IPS-20b (cell line): Measurements from ENCODE around the gene CHRNG.
"Not testable (repeated sequence)": the region's sequence is repeated elsewhere in the genome, so short reads cannot be mapped to it uniquely, and the experiment has no call there.

Experiments
- H3K27ac ChIP-seq: one replicate; pipeline ENCODE4 v1.5.1; 2013; ENCODE audit warnings: low read length
- H3K27me3 ChIP-seq: 2 replicates; pipeline ENCODE4 v1.6.1; 2013; ENCODE audit warnings: mild to moderate bottlenecking, low read length, inconsistent platforms; ENCODE audit not compliant: insufficient read depth
- H3K36me3 ChIP-seq: 2 replicates; pipeline ENCODE4 v1.6.1; 2013; ENCODE audit warnings: low read depth, mild to moderate bottlenecking, inconsistent platforms, low read length, moderate library complexity; ENCODE audit not compliant: insufficient read depth
- H3K4me1 ChIP-seq: 2 replicates; pipeline ENCODE4 v1.6.1; 2013; ENCODE audit warnings: mild to moderate bottlenecking, control low read depth, inconsistent platforms, low read length, moderate library complexity; ENCODE audit not compliant: insufficient read depth
- H3K4me3 ChIP-seq: 2 replicates; pipeline ENCODE4 v1.5.1; 2013; ENCODE audit warnings: mild to moderate bottlenecking, low read length, inconsistent platforms
- H3K9ac ChIP-seq: 2 replicates; pipeline ENCODE4 v1.6.1; 2013; ENCODE audit warnings: low read depth, mild to moderate bottlenecking, inconsistent platforms, low read length, moderate library complexity
- H3K9me3 ChIP-seq: 2 replicates; pipeline ENCODE4 v1.6.1; 2013; ENCODE audit warnings: mild to moderate bottlenecking, low read depth, low read length, inconsistent platforms; ENCODE audit not compliant: insufficient read depth

The CHRNG gene

GRCh38 chr2:232532419-232532818 lies 7.1 kb upstream of the CHRNG start:
- Histone ChIP-seq H3K9ac (no peak overlapping the region), H3K9me3 (no peaks in the 10 kb centered on the region; the same call in 1 of the 2 replicates), H3K27me3 (peaks cover 16% of the 10 kb centered on the region; the same call in 1 of the 2 replicates), H3K4me3 (no peak overlapping the region), H3K27ac (no peak overlapping the region), H3K4me1 (no peaks in the 10 kb centered on the region), H3K36me3 (no peaks in the 10 kb centered on the region)

GRCh38 chr2:232532821-232533220 lies 6.7 kb upstream of the CHRNG start:
- H3K4me3 ChIP-seq, H3K36me3 ChIP-seq, H3K9me3 ChIP-seq, H3K4me1 ChIP-seq, H3K27ac ChIP-seq, H3K9ac ChIP-seq: not testable (repeated sequence)
- H3K27me3 ChIP-seq: peaks cover 13% of the 10 kb centered on the region; the same call in 1 of the 2 replicates

GRCh38 chr2:232533944-232534710 lies 5.4 kb upstream of the CHRNG start:
- H3K36me3 ChIP-seq: no peaks in the 10 kb centered on the region
- no peak overlapping the region for H3K9ac ChIP-seq
- H3K9me3 ChIP-seq: no peaks in the 10 kb centered on the region; the same call in 1 of the 2 replicates
- H3K27me3 ChIP-seq: no peaks in the 10 kb centered on the region
- peaks cover 6% of the 10 kb centered on the region; the same call in 1 of the 2 replicates for H3K4me1 ChIP-seq
- H3K4me3 ChIP-seq: no peak overlapping the region
- H3K27ac ChIP-seq: no peak overlapping the region

- no peak overlapping the region for H3K4me3 ChIP-seq
- no peaks in the 10 kb centered on the region for H3K36me3 ChIP-seq
- H3K27ac ChIP-seq: no peak overlapping the region
- H3K27me3 ChIP-seq: no peaks in the 10 kb centered on the region; the same call in 1 of the 2 replicates
- no peak overlapping the region for H3K9ac ChIP-seq
- no peaks in the 10 kb centered on the region; the same call in 1 of the 2 replicates for H3K9me3 ChIP-seq
- peaks cover 9% of the 10 kb centered on the region; the same call in 1 of the 2 replicates for H3K4me1 ChIP-seq
Observed at GRCh38 chr2:232534940-232535651, 4.4 kb upstream of the CHRNG start.

GRCh38 chr2:232535761-232536530 lies 3.5 kb upstream of the CHRNG start:
- Histone ChIP-seq H3K9ac (no peak overlapping the region), H3K27ac (no peak overlapping the region), H3K36me3 (no peaks in the 10 kb centered on the region), H3K4me1 (peaks cover 9% of the 10 kb centered on the region; the same call in 1 of the 2 replicates), H3K9me3 (no peaks in the 10 kb centered on the region; the same call in 1 of the 2 replicates), H3K27me3 (no peaks in the 10 kb centered on the region; the same call in 1 of the 2 replicates), H3K4me3 (no peak overlapping the region)

GRCh38 chr2:232537079-232537478 lies 2.4 kb upstream of the CHRNG start:
- no peaks in the 10 kb centered on the region; the same call in 1 of the 2 replicates for H3K27me3 ChIP-seq
- H3K27ac ChIP-seq: no peak overlapping the region
- no peaks in the 10 kb centered on the region for H3K36me3 ChIP-seq
- H3K4me1 ChIP-seq: peaks cover 9% of the 10 kb centered on the region; the same call in 1 of the 2 replicates
- H3K4me3 ChIP-seq: no peak overlapping the region
- H3K9ac ChIP-seq: no peak overlapping the region
- H3K9me3 ChIP-seq: no peaks in the 10 kb centered on the region; the same call in 1 of the 2 replicates

GRCh38 chr2:232537499-232537898 lies 2.0 kb upstream of the CHRNG start:
- no peak overlapping the region for H3K9ac ChIP-seq
- no peaks in the 10 kb centered on the region; the same call in 1 of the 2 replicates for H3K9me3 ChIP-seq
- H3K4me1 ChIP-seq: peaks cover 9% of the 10 kb centered on the region; the same call in 1 of the 2 replicates
- H3K27ac ChIP-seq: no peak overlapping the region
- no peaks in the 10 kb centered on the region for H3K36me3 ChIP-seq
- no peak overlapping the region for H3K4me3 ChIP-seq
- no peaks in the 10 kb centered on the region; the same call in 1 of the 2 replicates for H3K27me3 ChIP-seq

- no peak overlapping the region for H3K27ac ChIP-seq
- H3K27me3 ChIP-seq: no peaks in the 10 kb centered on the region; the same call in 1 of the 2 replicates
- no peaks in the 10 kb centered on the region; the same call in 1 of the 2 replicates for H3K9me3 ChIP-seq
- H3K4me1 ChIP-seq: peaks cover 9% of the 10 kb centered on the region; the same call in 1 of the 2 replicates
- H3K36me3 ChIP-seq: no peaks in the 10 kb centered on the region
- H3K9ac ChIP-seq: 0 out of 2 replicates have a peak overlapping the region, but pooled peaks have one; percentile 8
- no peak overlapping the region for H3K4me3 ChIP-seq
Observed at GRCh38 chr2:232538671-232539070, 821 bp upstream of the CHRNG start.

- Histone ChIP-seq H3K27ac (no peak overlapping the region), H3K4me1 (peaks cover 9% of the 10 kb centered on the region; the same call in 1 of the 2 replicates), H3K9me3 (no peaks in the 10 kb centered on the region; the same call in 1 of the 2 replicates), H3K9ac (no peak overlapping the region), H3K4me3 (no peak overlapping the region), H3K27me3 (no peaks in the 10 kb centered on the region; the same call in 1 of the 2 replicates), H3K36me3 (no peaks in the 10 kb centered on the region)
Observed at GRCh38 chr2:232540441-232541041, 1.0 kb downstream of the CHRNG start.

GRCh38 chr2:232541195-232541960 lies 1.9 kb downstream of the CHRNG start:
- H3K4me3 ChIP-seq: no peak overlapping the region
- H3K27ac ChIP-seq: no peak overlapping the region
- no peaks in the 10 kb centered on the region; the same call in 1 of the 2 replicates for H3K27me3 ChIP-seq
- H3K9me3 ChIP-seq: no peaks in the 10 kb centered on the region
- no peak overlapping the region for H3K9ac ChIP-seq
- peaks cover 1% of the 10 kb centered on the region for H3K36me3 ChIP-seq
- H3K4me1 ChIP-seq: peaks cover 9% of the 10 kb centered on the region; the same call in 1 of the 2 replicates
